ENCODE measurements around the gene NEK1. TPM values are rescaled to one million over a fixed set of nuclear protein-coding genes. Genes with fewer than 3 reads are reported as not detected.

NEK1 gene
- total RNA-seq, 1 experiment from 2014 or later: 10.3 TPM

DNA sequence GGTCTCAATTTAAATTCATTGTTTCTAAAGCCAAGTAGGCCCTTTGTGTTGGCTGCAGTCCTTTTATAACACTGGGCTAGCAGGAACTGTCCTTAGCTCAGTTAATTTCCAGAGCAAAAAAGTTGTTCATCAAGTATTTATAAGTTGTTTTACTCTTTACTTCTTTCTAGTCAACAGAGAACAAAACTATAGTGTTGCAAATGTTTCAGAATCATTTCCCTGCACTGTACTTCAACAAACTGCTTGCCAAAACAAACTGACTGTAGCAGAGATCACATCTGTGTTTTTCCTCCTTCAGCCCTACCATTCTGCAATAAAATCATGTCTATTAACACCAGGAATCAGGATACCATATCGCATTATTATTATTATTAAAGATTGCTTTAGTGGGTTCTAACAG is 173.1 kb downstream of the NEK1 start:
- Mint-ChIP-seq H3K4me1 (peaks cover 2% of the 10 kb centered on the region; the same call in 1 of the 2 replicates), H3K36me3 (peaks cover 12% of the 10 kb centered on the region), H3K27ac (no peak overlapping the region), H3K27me3 (ENCODE audit: low read depth) (no peaks in the 10 kb centered on the region), H3K9me3 (peaks cover 17% of the 10 kb centered on the region), H3K4me3 (no peak overlapping the region)
- no peak for TF ChIP-seq ARID4B (CRISPR knock-in tag; IDR thresholded peaks at IDR 0.05; ENCODE audit: borderline replicate concordance)
- no peak for TF ChIP-seq IRF1 (CRISPR knock-in tag; IDR thresholded peaks at IDR 0.05)
- TF ChIP-seq EMX1 (CRISPR knock-in tag; IDR thresholded peaks at IDR 0.05): no peak
- ChIA-PET POLR2A (no interaction called here), CTCF (interaction anchor here (0.6 to 1.2 kb wide), 2 partner anchors 496 to 518 kb away, joined by 4 read pairs; no protein-coding TSS in a partner anchor)
- DNase-seq (ENCODE audit: low spot score) (no peak), ATAC-seq (no peak)

GRCh38 chr4:169438057-169438480 is 174.3 kb downstream of the NEK1 start:
- no peak for DNase-seq (ENCODE audit: low spot score)
- Mint-ChIP-seq H3K27ac (no peak overlapping the region), H3K4me3 (no peak overlapping the region), H3K4me1 (peaks cover 2% of the 10 kb centered on the region; the same call in 1 of the 2 replicates), H3K9me3 (peaks cover 6% of the 10 kb centered on the region), H3K36me3 (0 out of 2 replicates have a peak, but pooled peaks cover 3% of the 10 kb centered on the region), H3K27me3 (ENCODE audit: low read depth) (no peaks in the 10 kb centered on the region)
- CTCF ChIA-PET: no interaction called here
- no peak for ATAC-seq
- POLR2A ChIA-PET: no interaction called here
- TF ChIP-seq JAZF1 (CRISPR knock-in tag; IDR thresholded peaks at IDR 0.05): no peak
- no peak for TF ChIP-seq E2F1 (CRISPR knock-in tag; IDR thresholded peaks at IDR 0.05)
- no peak for TF ChIP-seq TCF7 (CRISPR knock-in tag; IDR thresholded peaks at IDR 0.05; ENCODE audit: low read depth)
- TF ChIP-seq PRRX2 (CRISPR knock-in tag; IDR thresholded peaks at IDR 0.05): no peak
- TF ChIP-seq E2F4 (CRISPR knock-in tag; IDR thresholded peaks at IDR 0.05; ENCODE audit: borderline replicate concordance, low read depth): no peak
- no peak for TF ChIP-seq ZNF532 (CRISPR knock-in tag; IDR thresholded peaks at IDR 0.05; ENCODE audit: borderline replicate concordance)
- TF ChIP-seq, protein P1, sequence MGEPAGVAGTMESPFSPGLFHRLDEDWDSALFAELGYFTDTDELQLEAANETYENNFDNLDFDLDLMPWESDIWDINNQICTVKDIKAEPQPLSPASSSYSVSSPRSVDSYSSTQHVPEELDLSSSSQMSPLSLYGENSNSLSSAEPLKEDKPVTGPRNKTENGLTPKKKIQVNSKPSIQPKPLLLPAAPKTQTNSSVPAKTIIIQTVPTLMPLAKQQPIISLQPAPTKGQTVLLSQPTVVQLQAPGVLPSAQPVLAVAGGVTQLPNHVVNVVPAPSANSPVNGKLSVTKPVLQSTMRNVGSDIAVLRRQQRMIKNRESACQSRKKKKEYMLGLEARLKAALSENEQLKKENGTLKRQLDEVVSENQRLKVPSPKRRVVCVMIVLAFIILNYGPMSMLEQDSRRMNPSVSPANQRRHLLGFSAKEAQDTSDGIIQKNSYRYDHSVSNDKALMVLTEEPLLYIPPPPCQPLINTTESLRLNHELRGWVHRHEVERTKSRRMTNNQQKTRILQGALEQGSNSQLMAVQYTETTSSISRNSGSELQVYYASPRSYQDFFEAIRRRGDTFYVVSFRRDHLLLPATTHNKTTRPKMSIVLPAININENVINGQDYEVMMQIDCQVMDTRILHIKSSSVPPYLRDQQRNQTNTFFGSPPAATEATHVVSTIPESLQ (CRISPR knock-in tag; IDR thresholded peaks at IDR 0.05): no peak
- TF ChIP-seq ZNF423 (CRISPR knock-in tag; IDR thresholded peaks at IDR 0.05): no peak
- no peak for TF ChIP-seq ELF4 (CRISPR knock-in tag; IDR thresholded peaks at IDR 0.05; ENCODE audit: low read depth)
- no peak for TF ChIP-seq ZNF138 (CRISPR knock-in tag; conservative IDR thresholded peaks at IDR 0.05)
- TF ChIP-seq SP1 (CRISPR knock-in tag; conservative IDR thresholded peaks at IDR 0.05): no peak
- no peak for TF ChIP-seq FOXK1 (CRISPR knock-in tag; IDR thresholded peaks at IDR 0.05)
- TF ChIP-seq, protein P2, sequence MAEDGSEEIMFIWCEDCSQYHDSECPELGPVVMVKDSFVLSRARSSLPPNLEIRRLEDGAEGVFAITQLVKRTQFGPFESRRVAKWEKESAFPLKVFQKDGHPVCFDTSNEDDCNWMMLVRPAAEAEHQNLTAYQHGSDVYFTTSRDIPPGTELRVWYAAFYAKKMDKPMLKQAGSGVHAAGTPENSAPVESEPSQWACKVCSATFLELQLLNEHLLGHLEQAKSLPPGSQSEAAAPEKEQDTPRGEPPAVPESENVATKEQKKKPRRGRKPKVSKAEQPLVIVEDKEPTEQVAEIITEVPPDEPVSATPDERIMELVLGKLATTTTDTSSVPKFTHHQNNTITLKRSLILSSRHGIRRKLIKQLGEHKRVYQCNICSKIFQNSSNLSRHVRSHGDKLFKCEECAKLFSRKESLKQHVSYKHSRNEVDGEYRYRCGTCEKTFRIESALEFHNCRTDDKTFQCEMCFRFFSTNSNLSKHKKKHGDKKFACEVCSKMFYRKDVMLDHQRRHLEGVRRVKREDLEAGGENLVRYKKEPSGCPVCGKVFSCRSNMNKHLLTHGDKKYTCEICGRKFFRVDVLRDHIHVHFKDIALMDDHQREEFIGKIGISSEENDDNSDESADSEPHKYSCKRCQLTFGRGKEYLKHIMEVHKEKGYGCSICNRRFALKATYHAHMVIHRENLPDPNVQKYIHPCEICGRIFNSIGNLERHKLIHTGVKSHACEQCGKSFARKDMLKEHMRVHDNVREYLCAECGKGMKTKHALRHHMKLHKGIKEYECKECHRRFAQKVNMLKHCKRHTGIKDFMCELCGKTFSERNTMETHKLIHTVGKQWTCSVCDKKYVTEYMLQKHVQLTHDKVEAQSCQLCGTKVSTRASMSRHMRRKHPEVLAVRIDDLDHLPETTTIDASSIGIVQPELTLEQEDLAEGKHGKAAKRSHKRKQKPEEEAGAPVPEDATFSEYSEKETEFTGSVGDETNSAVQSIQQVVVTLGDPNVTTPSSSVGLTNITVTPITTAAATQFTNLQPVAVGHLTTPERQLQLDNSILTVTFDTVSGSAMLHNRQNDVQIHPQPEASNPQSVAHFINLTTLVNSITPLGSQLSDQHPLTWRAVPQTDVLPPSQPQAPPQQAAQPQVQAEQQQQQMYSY (CRISPR knock-in tag; IDR thresholded peaks at IDR 0.05): no peak
